T-helper 1 cell treated with Interleukin-12 subunit alpha and Interleukin-12 subunit beta and Interleukin-4 antibody, amounts not matched to agents 30 ng/mL and 1 ng/mL, for 36 hours (primary cell): Measurements from ENCODE around the gene RTKN. TPM values are rescaled to one million over a fixed set of nuclear protein-coding genes. Genes with fewer than 3 reads are reported as not detected.

Source experiments
- intact Hi-C: fragments of 100-400 bp; cut with micrococcal nuclease; formaldehyde crosslinking; loops from one replicate; pipeline ENCODE4 v1.15.1; 2024
- total RNA-seq: library from RNA; stranded (reverse); gene quantifications from 2 replicates; pipeline ENCODE4 v1.2.3, GENCODE V29; 2022

RTKN gene
- total RNA-seq, 1 donor from 2014 or later: 3.7 TPM

DNA sequence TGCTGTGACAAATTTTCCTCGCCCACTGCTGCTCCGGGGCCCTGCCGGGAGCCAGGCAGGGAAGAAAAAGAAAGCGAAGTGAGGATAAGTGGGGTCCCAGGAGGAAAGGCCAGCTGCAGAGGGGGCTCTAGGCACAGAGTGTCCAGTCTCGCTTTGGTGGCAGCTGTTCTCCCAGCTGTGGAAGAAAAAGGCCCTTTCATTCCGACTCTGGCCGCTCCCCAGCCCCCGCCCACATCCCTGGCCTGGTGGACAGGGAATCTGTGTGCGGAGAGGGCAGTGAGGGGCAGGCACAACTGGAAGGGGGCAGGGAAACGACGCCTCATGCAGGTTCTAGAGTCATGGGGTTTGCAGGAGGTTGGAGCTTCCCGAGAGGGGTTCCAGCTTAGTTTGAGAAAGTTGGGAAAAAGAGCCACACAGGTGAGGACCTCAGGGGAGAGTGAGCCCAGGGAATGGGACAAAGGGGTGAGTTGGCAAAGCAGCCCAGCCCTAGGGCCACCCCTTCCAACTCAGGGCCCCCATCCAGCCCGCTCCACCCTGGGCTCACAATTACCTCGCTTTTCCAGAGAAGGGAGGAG lies 1.8 kb downstream of the RTKN start:
- intact Hi-C loops: loop anchor here (1.0 kb wide), 1 partner anchor 14 kb away; no protein-coding TSS in a partner anchor

DNA sequence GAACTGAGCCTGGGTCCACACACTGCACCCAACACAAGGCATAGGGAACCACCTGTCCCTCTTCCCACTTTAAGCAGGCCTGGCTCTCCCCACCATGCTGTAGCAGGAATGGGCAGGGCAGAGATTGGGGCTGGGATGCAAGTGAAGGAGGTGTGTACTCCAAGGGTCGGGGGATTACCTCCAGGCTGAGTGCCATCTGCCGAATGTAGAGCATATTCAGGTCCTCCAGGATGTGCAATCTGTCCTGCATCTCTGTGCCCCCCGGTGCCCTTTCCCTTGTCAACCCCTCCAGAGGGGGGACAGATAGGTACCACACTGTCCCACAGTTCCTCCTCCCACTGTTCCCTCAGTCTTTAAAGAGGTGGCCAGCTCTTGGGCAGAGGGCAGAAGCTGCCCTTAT lies 2.4 kb downstream of the RTKN start:
- intact Hi-C loops: no loop called here

DNA sequence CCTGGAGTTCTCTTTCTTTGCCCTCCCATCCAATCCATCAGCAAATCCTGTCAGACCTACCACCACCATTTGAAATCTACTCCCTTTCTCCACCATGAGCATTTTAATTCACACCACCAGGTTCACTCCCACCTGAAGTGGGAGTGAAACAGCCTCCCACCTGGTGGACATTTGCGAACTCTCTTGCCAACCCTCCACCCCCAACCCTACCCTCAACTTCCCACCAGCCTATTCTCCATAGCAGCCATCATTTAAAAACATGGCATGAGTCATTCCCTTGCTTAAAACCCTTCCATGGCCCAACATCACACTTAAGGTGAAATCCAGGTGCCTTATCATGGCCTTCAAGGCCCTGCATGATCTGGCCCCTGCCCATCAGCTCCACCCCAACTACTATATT lies 3.5 kb downstream of the RTKN start:
- intact Hi-C loops: no loop called here

DNA sequence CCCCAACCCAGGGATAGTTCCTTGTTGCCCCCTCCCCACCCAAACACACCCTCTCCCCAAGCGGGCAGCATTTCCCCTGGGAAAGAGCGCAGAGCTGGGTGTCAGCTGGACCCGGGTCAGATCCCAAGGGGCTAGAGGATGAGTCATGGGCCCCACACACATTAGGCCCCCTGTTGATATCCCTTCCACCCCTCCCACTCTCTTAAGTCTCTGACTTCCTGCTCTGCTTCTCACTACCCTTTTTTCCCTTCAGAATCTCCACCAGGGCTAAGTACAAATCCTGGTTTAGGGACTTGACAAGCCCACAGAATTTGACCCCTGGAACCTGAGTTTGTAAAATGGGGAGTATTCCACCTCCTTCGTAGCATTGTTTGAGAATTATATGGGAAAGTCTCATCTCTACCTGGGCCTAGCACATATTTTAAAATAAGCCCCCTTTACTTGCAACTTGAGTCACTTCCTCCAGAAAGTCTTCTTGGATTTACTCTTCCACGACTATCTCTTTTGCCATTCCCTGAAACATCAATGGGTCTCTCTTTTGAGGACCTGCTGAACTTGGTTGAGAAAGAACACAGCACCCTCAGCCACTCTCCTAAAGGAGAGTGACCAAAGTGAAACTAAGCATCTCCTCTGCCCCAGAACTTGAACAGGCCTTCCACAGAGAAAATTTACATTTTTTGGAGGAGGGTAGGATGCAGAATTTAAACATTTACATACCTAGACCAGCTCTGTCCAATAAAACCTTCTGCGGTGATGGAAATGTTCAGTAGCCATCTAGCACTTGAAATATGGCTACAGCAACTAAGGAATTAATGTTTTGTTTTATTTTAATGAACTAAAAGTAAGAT lies 4.7 kb downstream of the RTKN start:
- intact Hi-C loops: no loop called here

DNA sequence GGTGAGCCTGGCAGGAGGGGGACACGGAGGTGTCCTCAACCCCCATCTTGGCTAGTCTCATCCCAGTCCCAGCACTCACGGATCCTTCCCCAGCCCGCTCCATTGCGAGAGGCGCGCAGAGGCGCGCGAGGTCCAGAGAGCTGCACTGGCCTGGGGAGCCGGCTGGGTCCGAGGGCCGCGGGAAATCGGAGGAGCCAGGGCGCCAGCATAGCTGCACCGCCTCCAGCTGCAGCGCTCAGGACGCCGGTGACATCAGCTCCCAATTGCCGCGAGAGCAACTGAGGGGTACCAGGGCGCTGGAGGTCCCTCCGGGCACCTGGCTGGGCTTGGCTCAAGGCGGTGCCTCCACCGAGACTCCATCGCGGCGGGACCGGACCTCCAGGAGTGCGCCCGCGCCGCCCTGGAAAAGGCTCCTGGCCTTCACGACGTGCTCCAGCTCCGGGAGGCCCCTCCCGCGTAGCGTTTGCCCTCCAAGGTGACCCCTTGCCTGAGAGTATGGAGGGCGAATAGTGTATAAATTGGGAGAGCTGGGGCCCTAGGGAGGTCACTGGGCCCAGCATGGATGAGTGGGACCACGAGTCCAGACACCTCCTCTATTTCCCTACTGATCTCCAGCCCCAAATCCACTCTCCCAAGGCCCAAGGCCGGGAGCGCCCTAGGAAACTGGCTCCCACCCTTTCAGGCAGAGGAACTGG lies 5.5 kb downstream of the RTKN start:
- intact Hi-C loops: no loop called here

DNA sequence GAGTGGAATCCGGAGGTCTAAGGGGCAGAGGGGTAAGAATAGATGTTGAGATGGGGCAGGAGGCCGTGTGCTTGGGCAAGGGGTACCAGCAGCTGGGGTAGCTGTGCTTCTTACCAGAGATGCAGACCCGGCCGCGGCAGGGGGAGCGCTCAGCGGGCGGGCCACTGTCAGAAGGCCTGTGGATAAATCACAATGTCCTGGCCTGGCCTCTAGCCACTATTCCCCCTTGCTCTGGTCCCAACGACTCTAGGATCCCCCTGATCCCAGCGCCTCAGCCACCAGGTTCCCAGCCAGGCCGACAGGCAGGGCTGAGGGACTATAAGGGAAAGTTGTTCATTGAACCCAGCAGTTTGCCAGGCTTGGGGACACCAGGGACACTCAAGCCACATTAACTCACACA lies 11.2 kb downstream of the RTKN start:
- intact Hi-C loops: no loop called here

DNA sequence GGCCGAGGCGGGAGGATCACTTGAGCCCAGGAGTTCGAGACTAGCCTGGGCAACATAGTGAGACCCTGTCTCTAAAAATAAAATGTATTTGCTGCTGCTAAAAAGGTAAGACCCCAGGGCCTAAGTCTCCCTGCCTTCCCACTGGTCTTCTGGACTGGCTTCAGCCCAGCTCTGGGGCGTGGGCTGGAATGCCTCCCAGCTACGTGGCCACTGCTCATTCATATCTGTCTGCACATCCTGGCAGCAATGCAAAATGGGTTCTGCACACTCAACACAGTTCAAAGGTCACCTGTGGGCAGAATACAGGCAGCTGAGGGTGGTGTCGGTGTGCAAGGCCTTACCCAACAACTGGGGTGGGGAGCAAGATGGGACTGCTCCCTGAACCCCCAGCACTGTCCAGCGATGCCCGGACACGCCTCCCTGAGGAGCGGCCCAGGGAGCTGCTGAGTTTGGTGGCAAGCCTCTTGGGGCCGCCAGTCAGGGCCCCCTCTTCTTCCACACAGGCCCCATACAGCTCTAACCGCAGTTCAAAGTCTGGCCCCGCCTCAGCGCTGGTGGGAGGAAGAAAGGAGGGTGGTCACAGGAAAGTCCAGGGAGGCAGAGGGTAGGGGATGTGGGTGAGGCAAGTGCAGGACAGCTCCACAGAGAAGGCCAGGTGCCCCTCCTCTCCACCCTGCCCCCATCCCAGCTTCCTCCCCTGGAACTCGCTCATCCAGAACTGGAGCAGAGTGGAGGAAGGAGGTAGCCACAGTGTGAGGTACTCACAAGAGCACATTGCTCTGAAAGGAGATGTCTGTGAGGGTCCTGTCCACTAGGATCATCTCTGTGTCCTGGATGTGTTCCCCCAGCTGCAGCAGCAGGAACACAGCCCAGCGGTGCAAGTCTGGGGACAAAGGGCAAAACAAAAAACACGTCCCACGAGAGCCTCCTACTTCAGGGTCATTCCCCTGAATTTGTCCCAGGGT lies 12.0 kb downstream of the RTKN start:
- intact Hi-C loops: no loop called here

DNA sequence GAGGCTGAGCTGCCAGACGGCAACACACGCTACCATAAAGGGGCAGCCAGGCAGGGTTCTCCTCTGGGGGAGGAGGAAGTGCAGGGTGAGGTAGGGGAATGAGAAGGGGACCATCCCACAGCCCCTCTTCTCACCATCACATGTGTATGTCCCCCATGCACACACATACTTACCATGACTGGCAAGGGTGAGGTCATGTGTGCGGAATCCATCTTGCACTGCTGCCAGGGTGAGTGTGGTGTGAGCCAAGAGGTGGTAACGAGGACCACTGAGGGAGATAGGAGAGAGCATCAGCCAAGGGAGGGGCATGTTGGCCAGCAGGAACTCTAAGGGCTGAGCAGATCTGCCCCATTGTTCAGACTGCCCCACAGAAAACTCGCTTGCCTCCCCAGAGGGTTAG lies 13.1 kb downstream of the RTKN start:
- intact Hi-C loops: no loop called here

DNA sequence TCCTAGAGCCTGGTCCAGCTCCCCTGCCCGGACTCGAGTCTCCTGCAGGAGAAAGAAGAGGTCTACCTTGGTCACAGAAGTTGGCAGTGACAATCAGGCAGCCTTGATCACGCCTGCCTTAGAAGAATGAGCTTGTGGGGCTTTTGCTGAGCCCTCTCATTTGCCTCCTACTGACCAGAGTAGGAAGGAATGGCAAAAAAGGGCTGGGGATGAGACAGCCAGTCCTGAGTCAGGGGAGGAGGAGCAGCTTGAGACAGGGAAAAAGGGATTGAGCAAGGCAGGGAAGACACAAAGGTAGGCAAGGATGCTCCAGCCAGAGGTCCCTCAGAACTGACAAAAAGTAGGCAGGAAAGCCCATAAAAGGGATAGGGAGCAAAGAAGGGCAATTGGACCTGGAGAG lies 14.2 kb downstream of the RTKN start:
- intact Hi-C loops: no loop called here

DNA sequence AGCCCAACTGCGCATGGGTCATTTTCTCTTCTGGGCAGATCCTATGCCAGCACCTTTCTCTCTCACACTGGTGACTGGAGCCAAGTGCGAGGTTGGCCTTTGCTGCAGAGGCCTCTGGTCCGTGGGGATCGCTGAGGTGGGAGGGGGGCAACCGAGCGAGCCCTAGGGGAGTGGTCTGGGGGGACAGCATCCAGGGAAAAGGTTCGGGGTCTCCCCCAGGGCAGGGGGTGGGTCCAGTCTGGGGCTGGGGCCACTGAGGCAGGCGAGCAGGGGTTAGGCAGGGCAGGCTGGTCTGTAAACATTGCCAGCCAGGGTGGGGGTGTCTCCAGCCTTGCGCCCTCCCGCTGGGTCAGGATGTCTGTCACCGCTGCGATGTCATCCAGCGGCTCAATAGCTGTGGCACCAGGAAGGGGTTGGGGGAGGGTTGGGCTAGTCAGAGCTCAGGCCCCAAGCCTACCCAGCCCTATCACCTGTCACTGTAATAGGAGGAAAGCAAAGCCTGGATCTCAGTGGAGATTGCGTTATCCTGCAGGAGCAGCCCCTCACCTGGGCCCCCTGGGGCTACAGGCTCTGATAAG lies 15.5 kb downstream of the RTKN start:
- intact Hi-C loops: no loop called here

DNA sequence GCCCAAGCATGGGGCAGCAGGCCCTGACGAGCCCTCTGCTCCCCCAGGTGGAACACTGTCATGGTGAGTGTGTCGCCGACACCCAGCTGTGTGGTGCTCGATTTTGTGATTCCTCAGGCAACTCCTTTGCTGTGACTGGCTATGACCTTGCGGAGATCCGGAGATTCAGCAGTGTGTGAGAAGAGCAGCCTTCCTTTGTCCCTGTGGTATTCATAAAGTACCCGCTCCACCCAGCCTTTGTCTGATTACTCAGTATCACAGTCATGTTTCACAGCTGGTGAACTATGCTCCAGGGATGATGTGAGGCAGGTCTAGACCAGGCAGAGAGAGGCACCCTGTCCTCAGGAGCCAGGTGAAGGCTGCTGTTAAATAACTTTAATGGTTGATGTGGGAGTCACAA lies 16.2 kb downstream of the RTKN start:
- intact Hi-C loops: no loop called here

DNA sequence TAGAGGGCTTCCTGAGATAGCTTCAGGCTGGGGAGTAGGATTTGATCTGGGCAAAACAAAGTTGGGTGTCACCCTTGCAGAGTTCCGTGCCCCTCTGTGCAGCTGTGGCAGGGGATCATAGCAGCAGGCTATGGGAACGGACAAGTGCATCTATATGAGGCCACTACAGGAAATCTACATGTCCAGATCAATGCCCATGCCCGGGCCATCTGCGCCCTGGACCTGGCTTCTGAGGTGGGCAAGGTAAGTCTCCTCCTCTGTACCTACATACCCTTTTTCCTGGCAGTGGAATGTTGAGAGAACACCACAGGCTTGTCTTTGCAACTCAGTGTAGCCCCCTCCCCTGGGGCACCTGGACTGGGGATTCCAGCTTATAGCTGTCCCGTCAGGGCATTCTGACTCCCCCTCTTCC lies 16.7 kb downstream of the RTKN start:
- intact Hi-C loops: no loop called here

DNA sequence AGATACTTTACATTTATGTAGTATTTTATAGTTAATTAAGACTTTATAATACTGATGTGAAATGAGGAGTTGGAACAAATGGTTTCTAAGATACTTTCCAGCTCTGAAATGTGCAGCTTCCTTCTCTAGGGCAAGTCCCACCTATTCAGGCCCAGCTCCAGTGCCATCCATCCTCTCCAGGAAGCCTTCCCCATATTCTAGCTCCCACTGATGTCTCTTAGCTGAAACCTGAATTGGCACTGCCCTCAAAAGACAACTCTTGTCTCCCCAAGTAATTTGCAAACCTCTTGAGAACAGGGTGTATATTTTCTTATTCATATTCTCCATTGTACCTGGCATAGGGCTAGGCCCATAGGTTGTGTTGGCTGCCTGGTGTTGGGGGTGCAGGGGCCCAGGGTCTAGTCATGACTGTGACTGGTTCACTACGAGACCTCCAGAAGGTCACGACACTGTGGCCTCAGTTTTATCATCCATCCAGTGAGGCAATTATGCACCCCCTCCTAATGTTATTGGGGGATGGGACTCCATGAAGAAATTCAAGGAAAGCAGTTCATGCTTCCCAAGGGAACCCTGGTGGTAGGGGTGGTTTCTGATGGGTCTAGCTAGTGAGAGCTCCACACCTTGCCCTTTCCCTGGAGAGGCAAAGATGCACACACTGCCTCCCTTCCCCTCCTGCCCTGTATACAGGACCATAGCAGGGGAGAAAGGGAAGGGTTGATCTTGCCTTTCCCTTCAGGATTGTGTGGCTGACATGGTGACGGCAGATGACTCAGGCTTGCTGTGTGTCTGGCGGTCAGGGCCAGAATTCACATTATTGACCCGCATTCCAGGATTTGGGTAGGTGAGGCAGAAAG lies 17.4 kb downstream of the RTKN start:
- intact Hi-C loops: no loop called here

DNA sequence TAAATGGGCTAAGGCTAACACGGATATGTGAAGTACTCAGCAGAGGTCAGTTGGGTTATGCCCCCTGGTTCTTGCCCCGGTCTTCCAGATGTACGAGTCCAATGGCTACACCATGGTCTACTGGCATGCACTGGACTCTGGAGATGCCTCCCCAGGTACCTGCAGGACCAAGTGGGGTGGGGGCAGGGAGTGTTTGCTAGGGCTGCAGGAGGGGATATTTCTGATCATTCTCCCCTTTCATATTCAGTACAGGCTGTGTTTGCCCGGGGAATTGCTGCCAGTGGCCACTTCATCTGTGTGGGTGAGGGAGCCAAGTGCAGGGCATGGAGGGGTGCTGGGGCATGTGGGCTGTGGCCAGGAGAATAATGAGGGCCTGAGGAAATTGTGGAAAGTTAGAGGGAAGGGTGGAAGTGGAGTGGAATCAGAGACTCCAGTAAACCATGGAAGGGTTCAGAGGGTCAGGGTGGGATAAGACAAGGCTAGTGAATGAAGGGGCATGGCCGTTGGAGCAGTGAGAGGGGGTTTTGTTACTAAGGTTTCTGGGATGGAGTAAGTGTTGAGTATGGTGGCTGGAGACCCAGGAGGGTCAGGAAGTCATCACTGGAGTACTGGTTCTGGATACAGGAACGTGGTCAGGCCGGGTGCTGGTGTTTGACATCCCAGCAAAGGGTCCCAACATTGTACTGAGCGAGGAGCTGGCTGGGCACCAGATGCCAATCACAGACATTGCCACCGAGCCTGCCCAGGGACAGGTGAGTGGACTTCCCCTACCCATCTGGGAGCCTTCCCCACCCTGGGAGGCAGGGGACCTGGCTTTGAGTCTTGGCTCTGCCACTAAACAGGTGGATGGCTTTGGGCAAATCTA lies 18.3 kb downstream of the RTKN start:
- intact Hi-C loops: no loop called here

DNA sequence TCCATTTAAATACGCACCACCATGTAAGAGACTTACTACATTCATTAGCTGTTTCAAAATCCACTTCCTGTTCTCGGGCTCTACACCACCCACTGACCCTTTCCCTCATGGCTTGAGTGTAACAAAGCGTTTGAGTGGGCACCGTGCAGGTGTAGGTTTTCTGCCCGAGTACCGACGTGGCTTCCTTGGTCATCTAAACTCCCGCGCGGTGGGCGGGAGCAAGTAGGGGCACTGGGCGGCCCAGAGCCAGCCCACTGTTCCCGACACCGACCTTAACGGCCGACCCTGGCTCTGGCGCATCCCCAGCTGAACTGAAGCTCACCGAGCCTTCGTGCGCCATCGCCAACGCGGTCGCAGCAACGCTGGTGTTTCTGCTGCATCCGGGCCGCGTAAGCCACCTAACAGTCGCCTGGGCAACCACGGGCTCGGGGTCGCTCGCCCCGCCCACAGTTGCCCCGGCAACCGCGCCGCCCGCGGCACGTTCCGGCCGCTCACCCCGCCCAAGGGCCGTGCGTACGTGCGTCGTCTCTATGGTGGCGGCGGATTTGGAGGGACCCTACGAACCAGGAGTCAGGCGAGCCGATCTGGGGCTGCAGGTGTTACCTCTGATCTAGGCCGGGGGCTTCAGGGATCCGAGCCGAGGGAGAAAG lies 20.4 kb downstream of the RTKN start, which contains the start of the genes C2orf81 and WDR54:
Gene C2orf81 (minus strand): TSS at position 399 of the 650 bp plus-strand sequence. CDS start 59 bp downstream, at position 340.
Gene WDR54 (plus strand): TSS at position 510 of the 650 bp plus-strand sequence. CDS start 424 bp downstream, outside the sequence.
- intact Hi-C loops: loop anchor here (1.0 to 2.0 kb wide), 14 partner anchors 29 to 1188 kb away; partner anchors contain the start of genes AUP1, DGUOK, DOK1 and HTRA2

DNA sequence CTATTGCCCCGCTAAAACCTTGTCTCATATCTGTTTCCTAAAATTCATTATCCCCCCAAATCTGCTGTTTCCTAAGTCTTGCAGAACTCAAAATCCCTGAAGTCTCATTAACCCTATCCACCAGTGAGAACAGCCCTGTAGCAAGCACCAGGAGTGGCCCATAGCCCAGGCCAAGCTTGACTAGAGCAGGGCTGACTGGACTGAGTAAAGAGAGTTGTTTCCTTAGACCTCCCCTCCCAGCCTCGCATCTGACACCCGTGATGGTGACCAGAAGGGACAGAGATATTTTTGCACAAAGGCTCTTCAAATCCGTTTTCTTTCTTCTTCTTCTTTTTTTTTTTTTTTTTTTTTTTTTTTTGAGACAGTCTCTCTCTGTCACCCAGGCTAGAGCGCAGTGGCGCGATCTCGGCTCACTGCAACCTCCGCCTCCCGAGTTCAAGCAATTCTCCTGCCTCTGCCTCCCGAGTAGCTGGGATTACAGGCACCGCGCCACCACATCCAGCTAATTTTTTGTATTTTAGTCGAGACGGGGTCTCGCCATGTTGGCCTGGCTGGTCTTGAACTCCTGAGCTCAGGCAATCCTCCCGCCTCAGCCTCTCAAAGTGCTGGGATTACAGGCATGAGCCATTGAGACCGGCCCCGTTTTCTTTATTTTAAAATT lies 21.2 kb downstream of the RTKN start:
- intact Hi-C loops: loop anchor here (1.0 to 2.0 kb wide), 14 partner anchors 28 to 1187 kb away; partner anchors contain the start of genes AUP1, DGUOK, DOK1 and HTRA2

DNA sequence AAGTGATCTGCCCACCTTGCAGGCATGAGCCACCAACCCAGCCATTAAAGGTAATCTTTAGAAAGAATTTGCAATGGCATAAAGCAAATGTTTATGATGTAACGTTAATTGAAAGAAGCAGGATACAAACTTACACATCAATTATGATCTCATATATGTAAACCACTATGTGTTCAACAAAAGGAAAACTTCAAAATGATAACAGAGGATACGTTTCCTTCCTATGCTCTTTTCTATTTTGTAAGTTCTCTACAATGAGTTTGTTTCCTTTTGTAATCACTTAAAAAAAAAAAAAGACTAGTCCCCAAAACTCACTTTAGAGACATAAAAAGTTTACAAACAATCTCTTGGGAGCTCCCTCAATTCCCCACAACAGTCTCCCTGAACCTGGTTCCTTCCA lies 21.7 kb downstream of the RTKN start:
- intact Hi-C loops: loop anchor here (2.0 kb wide), 4 partner anchors 87 to 539 kb away; partner anchors contain the start of genes DGUOK, MTHFD2, PCGF1 and POLE4
